Mammary microvascular endothelial cell (primary cell): ENCODE results near the gene ARRDC4. TPM values are rescaled to one million over a fixed set of nuclear protein-coding genes. Genes with fewer than 3 reads are reported as not detected.

Experiments
- total RNA-seq: library from RNA; depleted of rRNA; stranded (reverse); fragments of >200 nt; gene quantifications from 2 replicates; pipeline ENCODE4 v1.2.3, GENCODE V29; 2015

Gene ARRDC4, protein sequence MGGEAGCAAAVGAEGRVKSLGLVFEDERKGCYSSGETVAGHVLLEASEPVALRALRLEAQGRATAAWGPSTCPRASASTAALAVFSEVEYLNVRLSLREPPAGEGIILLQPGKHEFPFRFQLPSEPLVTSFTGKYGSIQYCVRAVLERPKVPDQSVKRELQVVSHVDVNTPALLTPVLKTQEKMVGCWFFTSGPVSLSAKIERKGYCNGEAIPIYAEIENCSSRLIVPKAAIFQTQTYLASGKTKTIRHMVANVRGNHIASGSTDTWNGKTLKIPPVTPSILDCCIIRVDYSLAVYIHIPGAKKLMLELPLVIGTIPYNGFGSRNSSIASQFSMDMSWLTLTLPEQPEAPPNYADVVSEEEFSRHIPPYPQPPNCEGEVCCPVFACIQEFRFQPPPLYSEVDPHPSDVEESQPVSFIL
- 1.5 and 1.6 TPM in 2 replicates for total RNA-seq

DNA sequence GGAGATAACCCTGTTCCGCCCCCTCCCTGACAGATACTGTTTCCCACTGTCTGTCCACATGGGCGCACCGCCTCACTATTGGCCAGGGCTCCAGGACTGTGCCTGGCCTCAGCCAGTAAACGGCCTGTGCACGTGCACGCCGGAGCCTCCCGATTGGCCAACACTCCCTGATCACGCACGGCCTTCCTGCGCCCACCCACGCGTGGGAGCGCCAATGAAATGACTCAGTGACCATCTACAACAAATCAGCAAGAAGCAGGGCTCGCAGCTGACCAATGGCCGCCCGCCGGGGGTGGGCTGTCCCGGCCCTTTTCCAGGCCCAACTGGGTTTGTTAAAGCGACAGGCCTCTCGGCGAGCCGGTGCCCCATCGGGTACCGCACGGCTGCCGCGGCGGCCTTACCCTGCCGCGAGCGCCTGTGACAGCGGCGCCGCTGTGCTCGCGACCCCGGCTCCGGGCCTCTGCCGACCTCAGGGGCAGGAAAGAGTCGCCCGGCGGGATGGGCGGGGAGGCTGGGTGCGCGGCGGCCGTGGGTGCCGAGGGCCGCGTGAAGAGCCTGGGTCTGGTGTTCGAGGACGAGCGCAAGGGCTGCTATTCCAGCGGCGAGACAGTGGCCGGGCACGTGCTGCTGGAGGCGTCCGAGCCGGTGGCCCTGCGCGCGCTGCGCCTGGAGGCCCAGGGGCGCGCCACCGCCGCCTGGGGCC lies at the start of gene ARRDC4:
TSS of gene ARRDC4 (plus strand) at position 340 of the 703 bp plus-strand sequence. CDS start at position 499, 159 bp downstream.

